Peyer's patch (tissue), 4 donors: ENCODE data around the gene TMEM235. TPM values are rescaled to one million over a fixed set of nuclear protein-coding genes. Genes with fewer than 3 reads are reported as not detected.
A peak's percentile ranks its signal among the peaks of the same experiment; 100 is the strongest.

Source experiments
- DNase-seq, 3 donors: peaks; one replicate each; pipeline ENCODE4 v3.0.0-alpha.2; 2017 to 2019
- H3K27ac ChIP-seq, 4 donors: fragments of 200-600 bp; sonication (generic); one replicate each; pipeline ENCODE4 v1.5.1; 2016 to 2019
- H3K27me3 ChIP-seq, 2 donors: fragments of 200-600 bp; sonication (generic); one replicate each; pipeline ENCODE4 v1.5.1; 2019
- H3K36me3 ChIP-seq, 3 donors: fragments of 200-600 bp; sonication (generic); one replicate each; pipeline ENCODE4 v1.5.1; 2016 to 2019
- H3K4me1 ChIP-seq, 4 donors: fragments of 200-600 bp; sonication (generic); one replicate each; pipeline ENCODE4 v1.5.1; 2016 to 2019
- H3K4me3 ChIP-seq, 4 donors: fragments of 200-600 bp; sonication (generic); 1 replicate in 3 of 4; 2 replicates in 1 of 4; pipeline ENCODE4 v1.5.1; 2016 to 2019; ENCODE audit warnings: mild to moderate bottlenecking in 1 of 4
- H3K9me3 ChIP-seq, 4 donors: fragments of 200-600 bp; sonication (generic); one replicate each; pipeline ENCODE4 v1.5.1; 2016 to 2019; ENCODE audit warnings: mild to moderate bottlenecking in 1 of 4
- POLR2A ChIP-seq, 2 donors: fragments of 450-650 bp; IDR thresholded peaks; one replicate each; pipeline ENCODE4 v1.5.1; 2017; ENCODE audit warnings: antibody characterized with exemption in 2 of 2, mild to moderate bottlenecking in 2 of 2, moderate library complexity in 2 of 2
- total RNA-seq, 4 donors: library from RNA; depleted of rRNA; stranded (reverse); fragments of >200 nt; gene quantifications; one replicate each; pipeline ENCODE4 v1.1.0, GENCODE V29; 2016
- TF ChIP-seq, protein P1 (sequence below), 6 experiments: fragments of 450-650 bp in 4 of 6; fragments of 200-600 bp in 2 of 6; sonication (generic) in 1 of 6; IDR thresholded peaks; one replicate each; pipeline ENCODE4 v1.5.1; 2017 to 2019; ENCODE audit warnings: antibody characterized with exemption in 6 of 6, mild to moderate bottlenecking in 3 of 6, moderate library complexity in 1 of 6

Gene TMEM235
- total RNA-seq, 4 donors from 2014 or later = not detected

DNA sequence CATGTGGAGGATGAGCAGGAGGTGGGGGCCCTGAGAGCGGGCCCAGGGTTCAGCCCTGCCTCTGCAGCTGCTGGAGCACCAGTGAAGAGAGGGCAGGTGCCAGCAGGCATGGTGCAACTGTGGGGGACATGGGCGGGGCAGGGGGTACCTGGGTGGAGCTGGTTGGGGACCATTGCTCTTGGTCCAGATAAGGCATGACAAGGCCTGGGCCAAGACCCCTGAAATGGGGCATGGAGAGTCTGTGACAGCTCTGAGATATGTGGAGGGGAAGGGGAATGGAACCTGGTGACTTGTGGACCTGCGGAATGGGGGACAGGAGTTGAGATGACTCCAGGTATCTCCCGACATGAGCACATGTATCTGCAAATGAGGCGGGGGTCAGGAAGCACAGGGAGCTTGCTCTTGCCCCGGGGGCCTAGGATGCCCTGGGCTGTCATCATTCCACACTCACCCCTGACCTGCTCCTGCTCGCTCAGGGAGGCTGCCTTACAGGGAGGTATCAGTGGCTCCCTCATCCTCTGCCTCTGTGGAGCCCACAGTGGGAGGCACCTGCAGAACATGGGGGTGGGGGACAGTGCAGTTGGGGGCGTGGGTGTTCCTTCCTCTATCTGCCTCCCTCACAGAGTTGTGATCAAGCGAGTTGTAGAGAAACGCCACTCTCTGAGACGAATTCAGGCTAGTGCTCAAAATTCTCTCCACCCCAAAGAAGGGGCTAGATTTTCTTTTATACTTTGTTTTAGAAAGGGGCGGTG, 40.2 kb downstream of the TMEM235 start:
- Histone ChIP-seq H3K4me1 (peaks cover 0 to 22% (median 6%) of the 10 kb centered on the region in 4 donors), H3K27me3 (no peaks in the 10 kb centered on the region), H3K4me3 (no peak overlapping the region), H3K27ac (no peak overlapping the region), H3K9me3 (no peaks in the 10 kb centered on the region), H3K36me3 (no peaks in the 10 kb centered on the region)
- TF ChIP-seq, protein P1, sequence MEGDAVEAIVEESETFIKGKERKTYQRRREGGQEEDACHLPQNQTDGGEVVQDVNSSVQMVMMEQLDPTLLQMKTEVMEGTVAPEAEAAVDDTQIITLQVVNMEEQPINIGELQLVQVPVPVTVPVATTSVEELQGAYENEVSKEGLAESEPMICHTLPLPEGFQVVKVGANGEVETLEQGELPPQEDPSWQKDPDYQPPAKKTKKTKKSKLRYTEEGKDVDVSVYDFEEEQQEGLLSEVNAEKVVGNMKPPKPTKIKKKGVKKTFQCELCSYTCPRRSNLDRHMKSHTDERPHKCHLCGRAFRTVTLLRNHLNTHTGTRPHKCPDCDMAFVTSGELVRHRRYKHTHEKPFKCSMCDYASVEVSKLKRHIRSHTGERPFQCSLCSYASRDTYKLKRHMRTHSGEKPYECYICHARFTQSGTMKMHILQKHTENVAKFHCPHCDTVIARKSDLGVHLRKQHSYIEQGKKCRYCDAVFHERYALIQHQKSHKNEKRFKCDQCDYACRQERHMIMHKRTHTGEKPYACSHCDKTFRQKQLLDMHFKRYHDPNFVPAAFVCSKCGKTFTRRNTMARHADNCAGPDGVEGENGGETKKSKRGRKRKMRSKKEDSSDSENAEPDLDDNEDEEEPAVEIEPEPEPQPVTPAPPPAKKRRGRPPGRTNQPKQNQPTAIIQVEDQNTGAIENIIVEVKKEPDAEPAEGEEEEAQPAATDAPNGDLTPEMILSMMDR (IDR thresholded peaks at IDR 0.05) = no peak
- no peak for TF ChIP-seq POLR2A (IDR thresholded peaks at IDR 0.05)
- DNase-seq = peak in 1 of 3 donors; percentile 38

DNA sequence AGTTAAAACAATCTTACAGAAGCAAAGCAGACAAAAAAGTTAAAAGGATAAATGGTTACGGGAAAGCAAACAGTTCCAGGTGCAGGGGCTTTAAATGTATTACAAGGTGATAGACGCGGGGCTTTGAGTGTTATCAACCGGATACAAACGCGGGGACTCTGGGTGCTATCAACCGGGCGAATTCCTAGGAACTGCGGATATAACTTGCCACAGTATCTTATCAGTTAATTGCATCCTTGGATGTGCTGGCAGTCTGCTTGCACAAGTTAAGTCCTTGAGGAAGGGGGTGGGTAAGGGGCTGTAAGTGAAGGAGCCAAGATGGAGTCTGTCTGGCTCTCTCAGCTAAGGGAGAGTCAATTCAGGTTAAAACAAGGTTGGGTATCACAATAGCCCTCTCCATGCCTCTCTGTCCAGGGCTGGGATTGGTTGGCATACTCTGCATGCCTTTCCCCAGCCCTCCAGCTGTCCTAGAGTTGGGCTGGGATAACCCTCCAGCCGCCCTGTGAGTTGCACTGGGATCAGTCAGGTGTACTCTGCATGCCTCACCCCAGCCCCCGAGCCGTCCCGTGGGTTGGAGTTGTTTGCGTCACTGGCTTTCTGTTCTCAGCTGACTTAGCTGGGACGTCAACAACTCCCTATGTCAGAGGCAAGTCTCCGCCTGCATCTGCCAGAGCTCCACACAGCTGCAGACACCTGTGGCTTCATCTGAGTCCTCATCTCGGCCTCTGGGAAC, 40.9 kb downstream of the TMEM235 start:
- H3K9me3 ChIP-seq = no peaks in the 10 kb centered on the region
- H3K27ac ChIP-seq = peak overlapping the region in 3 of 4 donors; percentile 1 to 50 (median 27)
- no peak overlapping the region for H3K4me3 ChIP-seq
- peak; percentile 66 to 88 (median 74) for DNase-seq
- H3K27me3 ChIP-seq = no peaks in the 10 kb centered on the region
- H3K36me3 ChIP-seq = no peaks in the 10 kb centered on the region
- TF ChIP-seq, protein P1 (IDR thresholded peaks at IDR 0.05) = no peak
- peak in 1 of 2 donors; percentile 18 for TF ChIP-seq POLR2A (IDR thresholded peaks at IDR 0.05)
- peaks cover 0 to 22% (median 6%) of the 10 kb centered on the region in 4 donors for H3K4me1 ChIP-seq

DNA sequence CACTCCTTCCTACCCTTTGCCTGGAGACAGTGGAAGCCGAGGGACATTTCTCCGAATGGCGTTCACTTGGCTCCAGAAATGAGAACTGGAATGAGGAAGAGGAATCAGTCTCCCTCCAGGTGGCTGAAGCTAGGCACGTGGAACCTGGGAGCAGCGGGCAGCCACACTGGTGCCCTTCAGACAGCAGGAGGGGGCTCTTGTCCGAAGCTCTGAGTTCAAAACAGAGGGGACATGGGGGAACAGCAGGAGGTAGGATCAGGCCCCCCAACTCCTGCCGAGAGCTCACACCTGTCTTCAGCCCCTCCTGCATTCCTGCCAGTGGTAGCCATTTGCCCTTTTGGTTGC, 41.5 kb downstream of the TMEM235 start:
- Histone ChIP-seq H3K36me3 (no peaks in the 10 kb centered on the region), H3K9me3 (no peaks in the 10 kb centered on the region), H3K27me3 (no peaks in the 10 kb centered on the region), H3K4me3 (no peak overlapping the region), H3K4me1 (peaks cover 0 to 23% (median 6%) of the 10 kb centered on the region in 4 donors), H3K27ac (peak overlapping the region in 3 of 4 donors; percentile 1 to 50 (median 27))
- TF ChIP-seq, protein P1 (IDR thresholded peaks at IDR 0.05) = no peak
- TF ChIP-seq POLR2A (IDR thresholded peaks at IDR 0.05) = no peak
- DNase-seq = no peak

DNA sequence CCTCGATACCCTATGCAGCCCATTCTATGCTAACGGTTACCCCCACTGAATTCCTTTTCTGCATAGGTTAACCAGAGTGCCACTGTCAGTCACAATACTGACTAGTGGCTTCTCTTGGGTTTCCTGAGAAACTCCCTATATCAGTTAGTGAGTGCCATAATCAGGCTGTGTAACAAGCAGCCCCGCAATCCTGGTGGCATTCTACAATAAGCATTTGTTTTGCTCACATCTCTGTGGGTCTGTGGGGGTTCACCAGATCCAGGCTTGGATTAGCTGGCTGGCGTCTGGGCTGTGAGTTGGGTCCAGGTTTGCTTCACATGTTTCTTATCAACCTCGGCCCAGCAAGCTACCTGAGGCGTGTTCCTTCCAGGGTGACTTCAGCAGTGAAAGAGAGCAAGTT, 42.4 kb downstream of the TMEM235 start:
- Histone ChIP-seq H3K4me1 (peaks cover 0 to 24% (median 10%) of the 10 kb centered on the region in 4 donors), H3K27ac (no peak overlapping the region), H3K4me3 (no peak overlapping the region), H3K36me3 (no peaks in the 10 kb centered on the region), H3K9me3 (no peaks in the 10 kb centered on the region), H3K27me3 (no peaks in the 10 kb centered on the region)
- no peak for TF ChIP-seq POLR2A (IDR thresholded peaks at IDR 0.05)
- TF ChIP-seq, protein P1 (IDR thresholded peaks at IDR 0.05) = no peak
- no peak for DNase-seq

DNA sequence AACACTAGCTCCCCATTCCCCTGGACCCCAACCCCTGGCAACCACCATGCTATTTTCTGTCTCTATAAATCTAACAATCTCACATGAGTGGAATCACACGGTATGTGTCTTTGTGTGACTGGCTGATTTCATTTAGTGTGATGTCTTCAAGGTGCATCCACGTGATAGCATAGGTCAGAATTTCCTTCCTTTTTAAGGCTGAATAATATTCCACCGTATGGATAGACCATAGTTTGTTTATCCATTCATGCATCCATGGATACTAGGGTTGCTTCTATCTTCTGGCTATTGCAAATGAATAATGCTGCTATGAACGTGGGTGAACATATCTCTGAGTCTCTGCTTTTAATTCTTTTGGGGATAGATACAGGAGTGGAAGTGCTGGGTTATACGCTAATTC, 43.9 kb downstream of the TMEM235 start:
- Histone ChIP-seq H3K4me1 (peaks cover 0 to 13% (median 10%) of the 10 kb centered on the region in 4 donors), H3K9me3 (no peaks in the 10 kb centered on the region), H3K4me3 (no peak overlapping the region), H3K36me3 (no peaks in the 10 kb centered on the region), H3K27me3 (no peaks in the 10 kb centered on the region), H3K27ac (no peak overlapping the region)
- no peak for DNase-seq
- TF ChIP-seq, protein P1 (IDR thresholded peaks at IDR 0.05) = no peak
- TF ChIP-seq POLR2A (IDR thresholded peaks at IDR 0.05) = no peak
